Astrocyte of the hippocampus (primary cell): Measurements from ENCODE around the gene ATP8B4.
"Not testable (repeated sequence)": the region's sequence is repeated elsewhere in the genome, so short reads cannot be mapped to it uniquely, and the experiment has no call there.

ENCODE experiments used
- DNase-seq: peaks from one replicate; pipeline ENCODE4 v3.0.0; 2011; ENCODE audit warnings: low read depth, low spot score

The ATP8B4 gene

DNA sequence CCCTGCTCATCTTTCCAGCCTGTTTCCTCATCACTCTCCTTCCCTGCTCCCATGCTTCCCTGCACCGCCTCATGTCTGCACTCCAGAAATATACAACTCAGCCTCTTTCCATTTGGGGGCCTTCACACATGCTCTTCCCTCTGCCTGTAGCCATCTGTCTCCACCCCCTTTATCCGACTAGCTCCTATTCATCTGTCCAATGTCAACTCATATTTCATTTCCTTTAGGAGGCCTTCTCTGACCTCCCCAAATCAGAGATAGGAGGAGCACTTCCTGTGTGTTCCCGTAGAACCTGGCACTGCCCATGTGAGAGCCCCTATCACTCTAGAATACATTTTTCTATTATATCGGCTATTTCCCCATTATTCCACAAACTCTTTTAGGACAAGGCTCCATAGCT is 10.6 kb downstream of the ATP8B4 start:
- no peak for DNase-seq

DNA sequence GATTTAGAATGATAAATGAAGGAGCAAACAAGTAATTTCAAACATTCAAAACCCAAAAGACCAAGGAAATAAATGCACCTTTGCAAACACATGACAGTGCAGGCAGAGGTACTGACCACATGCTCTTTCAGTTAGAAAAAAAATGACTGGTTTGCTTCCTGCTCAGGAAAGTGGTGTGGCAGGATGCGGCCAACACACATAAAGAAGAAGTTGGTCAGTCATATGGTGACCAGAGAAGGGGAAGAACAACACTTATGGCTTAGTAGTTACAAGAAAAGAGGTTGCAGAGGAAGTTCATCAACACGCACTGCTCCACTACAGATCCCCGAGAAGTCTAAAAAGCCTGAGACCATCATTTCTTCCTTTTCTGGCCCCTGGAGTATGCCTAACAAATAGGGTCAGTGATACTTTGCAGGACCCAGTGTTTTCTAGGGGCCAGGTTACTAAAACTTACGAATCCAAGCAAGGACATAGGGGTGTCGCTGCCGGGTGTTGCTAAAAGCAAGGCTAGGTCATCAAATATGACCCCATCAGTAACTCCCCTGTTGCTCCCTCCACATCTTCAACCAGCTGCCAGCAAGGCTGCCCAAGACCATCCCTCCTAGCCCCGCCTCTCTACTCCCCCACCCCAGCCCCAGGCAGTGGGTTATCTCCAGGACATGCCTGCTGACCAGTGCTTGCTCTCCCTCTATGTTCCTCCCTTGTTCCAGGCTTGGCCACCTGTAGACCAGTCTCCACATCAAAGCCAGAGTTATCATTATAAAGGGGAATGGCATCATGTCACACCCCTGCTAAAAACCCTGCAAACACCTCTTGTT is 11.2 kb downstream of the ATP8B4 start:
- no peak for DNase-seq

DNA sequence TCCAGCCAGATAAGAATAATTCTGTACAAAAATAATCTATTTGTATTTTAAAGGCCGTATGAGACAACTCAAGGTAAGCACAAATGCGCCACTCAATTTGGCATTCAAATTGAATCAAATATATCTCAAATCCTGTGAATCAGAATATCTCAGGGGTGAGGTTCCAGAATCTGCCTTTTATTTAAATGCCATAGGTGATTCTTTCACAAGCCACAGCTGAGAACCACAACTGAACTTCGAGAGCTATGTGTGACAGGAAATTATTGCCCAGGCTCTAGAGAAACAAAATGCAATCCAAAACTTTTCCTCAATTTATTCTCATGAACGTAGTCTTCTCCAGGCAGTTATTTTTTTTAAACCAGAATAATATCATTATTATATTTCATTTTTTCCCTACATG is 11.9 kb downstream of the ATP8B4 start:
- DNase-seq: no peak

DNA sequence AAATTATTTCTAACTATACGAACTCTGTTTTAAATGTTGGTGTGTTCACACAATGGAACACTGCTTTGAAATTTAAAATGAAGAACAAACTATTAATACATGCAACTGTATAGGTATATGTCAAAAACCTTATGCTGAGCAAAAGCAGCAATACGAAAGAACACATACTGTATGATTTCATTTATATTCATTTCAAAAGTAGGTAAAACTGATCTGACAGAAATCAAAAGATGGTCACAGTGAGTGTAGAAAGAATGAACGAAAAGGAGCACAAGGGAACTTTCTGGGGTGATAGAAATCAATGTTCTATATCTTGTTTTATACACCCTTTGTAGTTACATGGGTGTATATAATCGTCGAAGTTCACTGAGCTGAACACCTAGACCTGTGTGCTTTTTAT is 12.6 kb downstream of the ATP8B4 start:
- no peak for DNase-seq

DNA sequence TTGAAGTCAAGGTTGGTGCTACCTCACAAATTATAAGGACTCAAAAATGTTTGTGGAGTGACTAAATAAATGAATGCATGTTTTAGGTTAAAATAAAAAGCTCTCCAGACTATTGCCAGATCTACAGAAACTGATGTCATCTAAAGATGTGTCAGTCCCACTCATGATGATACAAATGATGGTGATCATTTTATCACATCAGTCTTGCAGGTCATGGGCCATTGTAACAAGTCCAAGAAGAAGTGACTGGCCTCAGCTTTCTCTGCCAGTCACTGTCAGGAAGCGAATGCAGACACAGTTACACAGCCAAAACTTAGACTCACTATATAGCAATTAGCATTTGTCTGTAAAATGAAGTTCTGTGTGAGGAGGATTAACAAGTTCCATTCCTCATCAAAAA is 18.5 kb downstream of the ATP8B4 start:
- DNase-seq: no peak

DNA sequence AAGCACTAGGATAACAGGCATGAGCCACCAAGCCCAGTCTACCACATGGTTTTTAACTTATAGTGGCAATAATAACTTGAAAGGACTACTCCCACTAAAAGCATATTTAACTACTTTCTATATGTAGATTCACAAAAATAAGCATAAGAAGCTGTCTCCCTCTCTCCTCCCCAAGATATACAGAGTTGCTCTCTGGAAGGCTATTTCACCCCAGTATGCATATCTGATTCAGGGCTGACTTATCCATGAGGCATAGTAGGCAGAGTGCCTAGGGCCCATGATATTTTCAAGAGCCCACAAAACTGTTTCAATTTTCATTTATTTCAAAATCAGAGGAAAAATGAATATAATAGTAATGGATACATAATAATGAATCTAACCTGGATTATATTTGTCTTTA is 20.5 kb downstream of the ATP8B4 start:
- no peak for DNase-seq

DNA sequence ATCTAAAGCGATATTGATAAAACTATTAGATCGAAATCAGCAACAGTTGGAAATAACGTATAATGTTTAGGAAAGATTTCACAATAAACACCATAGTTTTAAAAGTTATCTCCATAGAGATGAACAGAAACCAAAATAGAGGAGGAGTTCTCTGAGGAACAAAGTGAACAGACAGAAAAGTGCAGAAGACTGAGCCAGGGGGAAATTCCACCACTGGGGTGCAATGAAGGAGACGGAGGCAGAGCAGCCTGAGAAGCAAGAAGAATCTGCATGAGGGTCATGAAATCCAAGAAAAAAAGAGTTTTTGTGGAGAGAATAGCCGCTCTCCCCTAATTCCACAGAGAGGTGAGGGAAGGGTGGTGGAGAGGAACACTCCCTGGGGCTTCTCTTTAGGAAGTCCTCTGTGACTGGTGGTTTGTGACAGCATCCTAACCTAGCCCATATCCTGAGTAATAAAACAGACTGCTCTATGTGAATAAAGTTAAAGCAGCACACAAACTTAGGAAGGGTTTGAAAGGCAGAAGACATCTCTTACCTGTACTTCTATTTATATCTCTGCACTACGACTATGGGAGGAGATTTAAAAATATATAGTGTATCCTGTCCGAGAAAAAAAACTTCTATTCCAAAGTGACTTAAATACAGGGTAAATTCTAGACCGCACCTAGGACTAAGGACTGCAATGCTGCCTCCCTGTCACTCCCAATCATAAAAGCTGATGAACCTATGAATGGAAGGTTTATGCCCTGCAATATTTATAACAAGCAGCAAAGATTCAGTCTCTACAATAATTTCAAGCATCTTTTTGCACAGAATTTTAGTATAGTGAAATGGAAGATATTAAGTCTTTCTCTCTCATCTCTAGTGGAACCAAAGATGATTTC is 22.9 kb downstream of the ATP8B4 start:
- no peak for DNase-seq

DNA sequence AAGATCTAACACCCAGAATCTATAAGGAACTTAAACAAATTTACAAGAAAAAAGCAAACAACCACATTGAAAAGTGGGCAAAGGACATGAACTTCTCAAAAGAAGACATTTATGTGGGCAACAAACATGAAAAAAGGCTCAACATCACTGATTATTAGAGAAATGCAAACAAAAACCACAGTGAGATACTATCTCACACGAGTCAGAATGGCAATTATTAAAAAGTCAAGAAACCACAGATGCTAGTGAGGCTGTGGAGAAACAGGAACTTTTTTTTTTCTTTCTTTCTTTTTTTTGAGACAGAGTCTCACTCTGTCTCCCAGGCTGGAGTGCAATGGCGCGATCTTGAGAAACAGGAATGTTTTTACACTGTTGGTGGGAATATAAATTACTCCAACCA is 29.6 kb downstream of the ATP8B4 start:
- not testable (repeated sequence) for DNase-seq

DNA sequence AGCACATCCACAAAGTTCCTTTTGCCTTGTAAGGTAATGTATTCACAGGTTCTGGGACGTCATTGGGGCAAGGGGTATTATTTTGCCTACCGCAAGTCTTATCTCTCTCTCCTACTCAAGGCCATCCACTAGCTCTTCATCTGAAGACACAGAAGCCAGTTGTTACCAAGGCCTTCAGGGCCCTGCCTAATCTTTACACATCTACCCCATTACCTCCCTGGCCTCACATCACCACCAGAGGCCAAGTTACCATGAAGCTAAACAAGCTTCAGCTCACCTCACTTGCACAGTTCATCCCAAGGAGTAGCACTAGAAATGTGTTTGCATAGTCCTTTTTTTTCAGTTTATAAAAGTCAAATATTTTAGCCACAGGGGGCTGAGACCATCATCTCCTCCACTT is 34.1 kb downstream of the ATP8B4 start:
- no peak for DNase-seq

DNA sequence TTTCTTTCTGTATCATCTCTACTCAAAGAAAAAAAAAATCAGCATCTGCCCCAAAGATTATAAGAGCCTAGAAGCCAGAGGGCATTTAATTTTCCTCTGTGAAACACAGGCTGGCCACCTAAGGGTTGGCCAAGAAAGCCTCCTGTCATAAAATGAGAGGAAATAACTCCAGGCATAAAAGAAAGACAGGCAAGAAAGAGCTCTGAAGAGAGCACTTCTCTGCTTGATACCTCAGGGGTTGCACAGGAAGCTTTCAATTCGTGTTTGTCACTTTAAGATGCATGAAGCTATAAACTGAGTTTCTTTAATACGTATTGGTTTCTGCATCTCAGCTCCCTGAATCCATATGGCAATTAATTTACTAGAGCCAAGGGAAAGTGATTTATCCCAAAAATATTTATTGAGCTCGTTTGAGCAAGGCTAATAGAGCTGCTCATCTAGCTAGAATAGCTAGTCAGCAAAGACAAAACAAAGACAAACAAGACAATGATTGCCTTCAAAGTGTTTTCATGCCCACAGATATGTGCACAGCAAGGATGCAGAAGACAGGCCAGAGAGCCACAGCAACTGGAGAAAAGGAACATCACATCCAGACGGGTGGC is 35.5 kb downstream of the ATP8B4 start:
- DNase-seq: no peak

DNA sequence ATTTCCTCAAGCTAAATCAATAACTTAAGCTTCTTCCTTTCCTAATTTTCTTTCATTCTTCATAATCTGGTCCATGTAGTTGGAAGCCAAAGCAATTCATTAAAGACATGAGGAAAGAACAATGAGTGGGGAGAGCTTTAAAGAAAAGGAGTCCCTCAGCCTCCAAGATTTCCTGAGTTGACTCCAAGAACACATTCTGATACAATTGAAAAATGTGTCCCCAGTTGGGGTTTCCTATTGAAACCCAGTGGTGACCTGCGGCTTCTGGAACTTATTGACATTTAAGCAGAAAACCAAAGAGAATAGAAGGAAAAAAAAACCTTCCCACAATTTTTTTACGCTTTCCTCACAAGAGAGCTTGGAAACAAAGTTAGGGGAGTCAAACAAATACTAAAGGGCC is 37.0 kb downstream of the ATP8B4 start:
- no peak for DNase-seq

DNA sequence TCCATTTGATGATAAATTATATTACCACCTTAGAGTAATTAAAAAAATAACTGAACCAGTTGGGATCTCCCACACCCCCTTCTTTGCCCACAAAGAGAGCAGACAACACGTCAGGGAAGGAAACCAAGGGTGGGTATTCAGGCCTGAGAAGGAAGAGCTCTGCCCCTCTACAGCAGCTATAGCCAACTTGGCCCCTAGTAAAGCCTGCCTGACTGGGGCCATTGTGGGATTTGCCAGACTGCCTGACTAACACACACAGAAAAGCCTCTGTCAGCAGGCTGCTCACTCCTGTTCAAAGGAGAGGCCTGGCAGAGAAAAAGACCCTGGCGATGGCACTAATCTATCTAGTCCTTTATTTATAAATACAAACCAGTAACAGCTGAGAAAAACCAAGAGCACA is 41.4 kb downstream of the ATP8B4 start:
- DNase-seq: no peak

DNA sequence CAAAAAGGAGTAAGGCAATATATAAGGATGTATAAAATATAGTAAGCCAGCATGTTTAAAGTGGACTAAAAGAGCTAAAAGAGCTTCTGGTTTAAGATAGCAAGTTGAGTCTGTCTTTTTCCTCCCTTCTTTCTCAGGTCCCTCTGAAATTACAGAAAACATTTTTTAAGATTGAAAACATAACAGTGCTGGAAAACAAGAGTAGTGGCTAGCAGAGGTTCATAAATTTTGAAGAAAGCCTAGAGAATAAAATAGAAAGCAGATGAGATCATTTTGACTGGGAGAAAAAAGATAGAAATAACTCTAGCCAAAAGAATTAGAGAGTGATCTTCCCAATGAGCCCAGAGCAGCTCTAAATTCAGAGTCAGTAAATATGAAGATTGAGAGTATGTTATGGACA is 41.9 kb downstream of the ATP8B4 start:
- no peak for DNase-seq

DNA sequence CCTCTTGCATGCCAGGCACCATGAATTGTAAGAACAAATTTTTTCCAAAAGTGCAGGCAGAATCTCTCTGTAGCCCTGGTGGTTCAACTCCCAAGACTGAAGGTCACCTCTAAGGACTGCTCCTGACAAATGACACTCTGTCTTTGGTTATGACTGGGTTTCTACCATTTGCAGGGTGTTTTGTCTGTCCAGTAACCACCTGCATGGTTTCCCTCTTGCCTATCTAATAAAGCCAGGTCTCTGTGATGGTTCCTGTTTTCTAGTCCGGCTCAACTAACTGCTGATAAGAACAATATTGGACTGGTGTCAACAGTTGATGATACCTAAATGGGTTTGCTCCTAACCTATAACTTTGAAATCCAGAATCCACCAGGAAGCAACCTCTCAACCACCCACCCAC is 43.7 kb downstream of the ATP8B4 start:
- no peak for DNase-seq

DNA sequence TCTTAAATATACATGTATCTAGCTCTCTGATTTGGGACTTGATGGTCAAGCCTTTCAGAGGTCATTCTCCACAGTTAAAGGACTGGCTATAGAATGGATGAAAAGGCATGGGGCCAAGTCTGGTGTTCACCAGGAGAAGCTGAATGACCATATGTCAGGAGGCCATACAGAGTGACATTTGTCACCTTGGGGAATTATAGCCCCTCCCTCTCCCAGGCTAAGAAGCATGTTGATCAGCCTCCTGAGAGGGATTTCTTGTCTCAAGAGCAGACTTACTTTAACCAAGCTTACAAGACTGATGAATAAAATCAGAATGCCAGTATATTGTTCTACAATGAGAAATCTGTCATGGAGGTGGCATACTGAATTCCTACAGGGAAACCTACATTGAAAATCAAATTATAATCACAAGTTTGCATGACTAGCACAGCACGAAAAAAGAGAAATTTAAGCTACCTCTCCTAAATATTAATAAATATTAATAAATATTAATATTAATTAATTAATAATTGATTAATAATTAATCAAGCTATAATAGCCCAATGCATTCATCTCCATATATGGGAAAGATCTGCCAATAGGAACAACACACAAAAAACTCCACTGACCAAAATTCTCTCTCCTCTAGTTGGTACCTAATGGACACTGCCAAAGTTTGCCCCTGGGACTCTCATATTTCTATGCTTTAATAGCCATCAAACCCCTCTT is 47.3 kb downstream of the ATP8B4 start:
- DNase-seq: no peak

DNA sequence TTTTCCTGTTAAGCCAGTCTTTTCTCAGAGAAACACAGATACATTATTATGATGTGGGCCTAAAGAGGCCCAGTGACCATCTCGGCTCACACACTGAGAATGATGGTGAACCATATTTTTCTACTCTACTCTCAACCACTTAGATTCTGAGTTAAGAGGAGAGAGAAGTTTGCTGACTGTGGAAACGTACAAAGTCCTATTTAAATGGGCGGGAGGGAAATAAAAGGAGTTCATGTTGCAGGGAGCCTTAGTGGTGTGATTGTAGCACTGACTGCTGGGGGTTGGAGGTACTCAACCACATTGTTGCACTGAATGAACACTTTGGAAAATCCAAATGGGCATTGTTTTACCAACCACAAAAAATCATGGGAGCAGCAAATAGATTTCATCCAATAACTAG is 51.0 kb downstream of the ATP8B4 start:
- DNase-seq: no peak

DNA sequence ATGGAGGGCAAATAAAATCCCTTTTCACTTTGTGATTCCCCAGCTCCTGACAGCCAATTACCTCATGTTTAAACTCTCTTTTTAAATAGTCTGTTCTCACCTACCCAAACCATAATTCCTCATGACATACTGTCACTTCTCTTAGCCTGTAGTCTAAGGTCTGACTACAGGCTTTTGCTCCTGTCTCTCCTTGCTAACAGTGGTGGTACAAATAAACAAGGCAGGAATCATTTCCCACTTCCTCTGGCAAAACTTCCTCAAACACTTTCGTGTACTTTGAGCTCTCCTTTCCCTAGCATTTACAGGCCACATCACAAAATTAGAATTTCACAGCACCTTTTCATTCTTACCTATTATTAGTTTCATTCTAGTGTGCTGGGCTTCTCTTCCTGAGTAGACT is 51.8 kb downstream of the ATP8B4 start:
- DNase-seq: no peak

DNA sequence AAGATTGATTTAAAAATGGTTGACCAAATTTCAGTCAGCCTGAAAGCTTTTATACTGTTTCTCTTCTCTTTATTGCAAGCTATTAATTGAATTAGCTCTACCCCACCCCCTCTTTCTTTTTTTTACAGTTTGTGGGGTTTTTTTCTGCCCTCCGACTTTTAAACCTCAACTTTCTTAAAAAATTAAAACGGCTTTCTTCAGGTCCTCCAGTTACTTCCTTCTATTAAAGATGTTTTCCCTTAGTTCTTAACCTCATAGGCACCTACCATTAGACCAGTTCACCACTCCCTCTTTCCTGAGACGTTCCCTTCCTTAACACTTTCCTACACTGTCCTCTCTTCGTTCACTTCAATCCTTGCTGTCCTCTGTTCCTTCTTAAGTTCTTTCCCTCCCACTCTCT is 52.4 kb downstream of the ATP8B4 start:
- no peak for DNase-seq

DNA sequence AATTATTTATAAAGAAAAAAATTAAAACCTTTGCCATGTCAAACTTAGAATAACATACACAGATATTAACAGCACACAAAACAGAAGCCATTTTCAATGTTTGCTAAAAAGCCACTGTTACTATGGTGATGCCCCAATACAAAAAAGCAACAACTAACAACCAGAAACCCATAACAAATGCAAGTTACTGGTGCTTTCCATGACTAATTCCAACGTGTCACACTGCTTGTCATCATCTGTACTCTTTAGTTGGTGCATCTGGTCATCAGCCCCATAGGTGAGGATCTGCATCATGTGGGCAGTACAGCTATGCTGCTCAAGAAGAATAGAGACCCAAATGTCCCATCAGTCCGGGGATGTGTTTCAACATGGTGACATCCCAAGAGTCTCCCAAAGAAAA is 52.8 kb downstream of the ATP8B4 start:
- DNase-seq: peak; percentile 7

DNA sequence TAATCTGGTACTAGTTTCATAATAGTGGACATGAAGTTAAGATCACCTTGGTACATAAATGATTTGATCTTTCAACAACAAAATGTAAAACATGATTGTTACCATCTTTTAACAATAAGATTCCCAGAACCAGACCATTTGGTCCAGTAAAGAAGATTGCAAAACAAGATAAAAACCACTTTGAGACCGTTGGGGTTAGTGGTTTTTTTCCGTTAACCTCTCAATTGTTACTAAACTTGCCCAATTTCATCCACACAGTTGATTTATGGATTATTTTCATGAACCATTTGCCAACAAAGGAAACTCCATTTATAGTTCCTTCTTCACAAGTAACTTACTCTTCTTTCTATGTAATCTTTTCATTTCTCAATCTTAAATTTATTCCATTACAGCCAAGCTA is 53.8 kb downstream of the ATP8B4 start:
- no peak for DNase-seq

DNA sequence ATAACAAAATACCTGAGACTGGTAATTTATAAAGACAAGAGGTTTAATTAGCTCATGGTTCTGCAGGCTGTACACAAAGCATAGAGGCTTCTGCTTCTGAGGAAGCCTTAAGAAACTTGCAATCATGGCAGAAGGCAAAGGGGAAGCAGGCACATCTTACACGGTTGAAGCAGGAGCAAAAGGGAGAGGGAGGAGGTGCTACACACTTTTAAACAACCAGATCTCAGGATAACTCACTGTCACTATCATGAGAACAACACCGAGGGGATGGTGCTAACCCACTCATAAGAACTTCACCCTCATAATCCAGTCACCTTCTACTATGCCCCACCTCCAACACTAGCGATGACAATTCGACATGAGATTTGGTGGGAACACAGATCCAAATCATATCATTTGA is 54.4 kb downstream of the ATP8B4 start:
- no peak for DNase-seq

DNA sequence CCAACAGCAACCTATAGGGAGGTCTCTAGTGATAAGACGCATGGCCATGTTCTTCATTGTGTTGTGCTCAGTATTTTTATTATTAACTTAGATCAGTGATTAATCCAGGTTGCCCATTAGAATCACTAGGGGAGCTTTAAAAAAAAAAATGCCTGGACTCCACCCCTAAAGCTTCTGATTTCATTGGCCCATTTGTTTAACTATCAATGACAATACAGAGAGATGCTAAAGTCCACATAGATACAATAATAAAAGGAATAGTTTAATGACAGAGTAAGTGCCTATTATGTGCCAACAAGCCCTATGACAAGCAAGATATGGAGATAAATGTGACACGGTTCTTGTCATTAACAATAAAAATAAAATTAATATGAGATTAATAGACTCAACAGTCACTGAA is 55.8 kb downstream of the ATP8B4 start:
- DNase-seq: no peak
